Activated effector memory CD4-positive, alpha-beta T cell treated with Interleukin-2 at 50 U/mL for 16 hours (primary cell): ENCODE measurements around the gene MXRA8.
"Not testable (repeated sequence)": the region's sequence is repeated elsewhere in the genome, so short reads cannot be mapped to it uniquely, and the experiment has no call there.

Experiments used
- DNase-seq: peaks from one replicate; pipeline ENCODE4 v3.0.0-alpha.2; 2020

Gene MXRA8

DNA sequence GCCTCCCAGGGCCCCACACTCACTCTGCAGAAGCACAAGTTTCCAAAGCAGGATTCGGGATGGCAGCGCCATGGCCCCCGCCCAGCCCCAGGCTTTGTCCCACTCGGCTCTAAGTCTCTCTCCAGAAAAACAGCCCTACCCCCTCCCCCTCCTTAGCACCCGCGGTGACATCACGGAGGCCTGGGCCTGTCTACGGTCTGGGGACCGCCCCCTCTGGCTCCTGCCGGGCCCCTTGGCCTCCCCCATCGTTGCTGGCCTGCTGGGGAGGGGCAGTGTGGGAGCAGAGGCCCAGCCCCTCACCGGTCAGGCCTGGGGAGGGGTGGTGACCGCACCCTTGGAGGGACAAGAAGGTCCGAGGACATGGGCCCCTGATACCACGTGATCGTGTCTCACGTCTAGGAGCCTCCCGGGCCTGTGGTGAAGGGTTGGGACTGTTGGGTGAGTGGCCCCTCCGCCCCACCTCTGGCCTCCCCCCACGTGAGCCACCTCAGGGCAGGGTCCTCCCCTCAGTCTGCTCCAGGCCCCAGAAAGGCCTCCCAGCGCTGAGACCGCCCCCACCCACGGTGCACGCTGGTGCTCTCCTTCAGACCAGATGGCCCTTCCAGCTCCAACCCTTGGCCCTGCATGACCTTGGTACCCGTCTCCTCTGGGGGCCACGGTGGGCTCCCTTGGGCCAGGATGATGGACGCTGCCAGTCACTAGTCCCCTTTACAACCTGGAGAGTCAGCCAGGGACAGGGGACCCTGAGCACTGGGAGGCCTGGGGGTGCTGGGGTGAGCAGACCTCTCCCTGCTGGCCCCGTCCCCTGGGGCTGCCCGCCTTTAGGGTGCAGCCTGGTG lies at the start of gene MXRA8:
TSS of gene MXRA8 (minus strand) at position 123 of the 839 bp plus-strand sequence. CDS start at position 72, 51 bp downstream.
- no peak for DNase-seq

DNA sequence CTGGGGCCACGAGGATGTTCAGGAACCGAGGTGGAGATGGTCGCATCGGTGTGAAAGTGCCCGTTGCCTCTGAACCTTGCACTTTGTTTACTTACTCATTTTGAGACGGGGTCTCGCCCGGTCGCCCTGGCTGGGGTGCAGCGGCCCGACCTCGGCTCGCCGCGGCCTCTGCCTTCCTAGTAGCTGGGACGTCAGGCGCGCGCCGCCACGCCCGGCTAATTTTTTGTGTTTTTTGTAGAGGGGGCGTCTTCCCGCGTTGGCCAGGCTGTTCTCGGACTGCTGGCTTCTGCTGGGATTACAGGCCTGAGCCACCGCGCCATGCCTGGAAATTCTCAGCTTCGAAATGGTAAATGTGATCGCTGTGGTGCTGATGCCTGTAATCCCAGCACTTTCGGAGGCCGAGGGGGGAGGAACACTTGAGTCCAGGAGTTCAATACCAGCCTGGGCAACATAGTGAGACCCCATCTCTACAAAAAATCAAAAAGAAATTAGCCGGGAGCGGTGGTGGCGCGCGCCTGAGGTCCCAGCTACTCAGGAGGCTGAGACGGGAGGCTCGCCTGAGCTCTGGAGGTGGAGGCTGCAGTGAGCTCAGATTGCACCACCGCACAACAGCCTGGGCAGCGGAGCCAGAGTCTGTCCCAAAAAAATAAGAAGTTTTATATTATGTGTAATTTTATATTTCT lies 49.4 kb upstream of the MXRA8 start:
- no peak for DNase-seq

GRCh38 chr1:1406821-1407635 lies 48.7 kb upstream of the MXRA8 start, which contains the start of gene MRPL20:
TSS of gene MRPL20 (minus strand) at chr1:1407293. CDS start at chr1:1407217, 76 bp downstream.
- DNase-seq, result peak; percentile 95

GRCh38 chr1:1406101-1406820 lies 47.9 kb upstream of the MXRA8 start:
- DNase-seq, result no peak

- no peak for DNase-seq
Measured at GRCh38 chr1:1403653-1404052, 45.3 kb upstream of the MXRA8 start.

- not testable (repeated sequence) for DNase-seq
Measured at GRCh38 chr1:1402901-1403392, 44.6 kb upstream of the MXRA8 start.

GRCh38 chr1:1402072-1402900 lies 43.9 kb upstream of the MXRA8 start:
- DNase-seq, result no peak

DNA sequence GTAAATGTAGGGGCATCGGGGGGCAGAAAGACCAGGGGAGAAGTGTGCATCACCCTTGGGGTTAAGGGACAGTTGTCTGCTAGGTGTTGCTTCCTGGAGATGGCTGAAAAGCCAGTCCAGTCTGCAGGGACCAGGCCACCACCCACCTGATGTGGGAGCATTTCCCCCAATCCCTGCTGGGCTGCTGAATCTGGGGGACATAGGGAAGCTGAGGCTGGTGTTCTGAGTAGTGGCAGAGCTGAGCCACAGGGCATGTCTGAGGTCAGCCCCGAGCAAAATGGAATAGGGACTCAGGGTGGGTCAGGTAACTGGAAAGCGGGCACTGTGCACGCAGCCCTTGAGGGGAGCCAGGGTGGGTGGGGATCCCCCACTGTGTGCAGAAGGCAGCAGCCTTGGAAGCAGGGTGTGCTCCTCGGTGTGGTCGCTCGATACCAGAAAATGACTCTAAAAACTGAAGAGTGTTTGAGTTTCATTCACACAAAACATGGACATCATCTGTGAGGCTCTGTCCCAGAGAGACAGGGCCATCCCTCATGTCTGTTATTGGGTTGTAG lies 43.2 kb upstream of the MXRA8 start:
- no peak for DNase-seq

- DNase-seq, result no peak
Measured at GRCh38 chr1:1400576-1401456, 42.5 kb upstream of the MXRA8 start.

DNA sequence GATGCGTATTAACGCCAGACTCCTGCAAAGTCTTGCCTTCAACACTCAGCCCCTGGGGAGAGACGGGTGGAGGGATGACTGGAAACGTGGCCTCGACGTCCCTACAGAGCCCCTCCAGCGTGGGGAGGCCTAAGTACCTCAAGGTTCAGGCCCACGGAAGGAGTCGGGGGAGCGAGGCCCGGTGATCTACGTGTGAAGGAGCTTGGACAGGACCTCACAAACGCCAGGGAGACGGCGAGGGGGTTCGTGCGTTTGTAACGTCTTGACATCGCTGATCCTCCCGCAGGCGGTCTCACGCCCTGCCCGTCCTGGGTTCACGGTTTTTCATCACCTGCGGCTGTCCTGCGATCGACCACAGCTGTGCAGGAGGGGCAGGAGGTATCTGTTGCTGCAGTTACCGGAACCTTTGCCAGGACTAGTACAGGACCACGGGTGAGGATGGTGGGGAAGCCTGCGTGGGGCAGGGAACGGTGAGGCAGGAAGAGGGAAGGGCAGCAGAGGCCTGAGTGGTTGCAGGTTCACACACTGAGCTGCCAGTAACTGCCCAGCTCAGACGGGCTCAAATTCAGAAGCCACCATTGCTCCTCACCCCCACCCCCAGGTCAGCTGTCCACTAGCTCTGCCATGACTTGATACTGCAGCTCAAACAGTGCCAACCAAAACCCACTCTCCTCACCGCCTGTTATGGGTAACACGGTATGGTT lies 41.7 kb upstream of the MXRA8 start:
- no peak for DNase-seq

DNA sequence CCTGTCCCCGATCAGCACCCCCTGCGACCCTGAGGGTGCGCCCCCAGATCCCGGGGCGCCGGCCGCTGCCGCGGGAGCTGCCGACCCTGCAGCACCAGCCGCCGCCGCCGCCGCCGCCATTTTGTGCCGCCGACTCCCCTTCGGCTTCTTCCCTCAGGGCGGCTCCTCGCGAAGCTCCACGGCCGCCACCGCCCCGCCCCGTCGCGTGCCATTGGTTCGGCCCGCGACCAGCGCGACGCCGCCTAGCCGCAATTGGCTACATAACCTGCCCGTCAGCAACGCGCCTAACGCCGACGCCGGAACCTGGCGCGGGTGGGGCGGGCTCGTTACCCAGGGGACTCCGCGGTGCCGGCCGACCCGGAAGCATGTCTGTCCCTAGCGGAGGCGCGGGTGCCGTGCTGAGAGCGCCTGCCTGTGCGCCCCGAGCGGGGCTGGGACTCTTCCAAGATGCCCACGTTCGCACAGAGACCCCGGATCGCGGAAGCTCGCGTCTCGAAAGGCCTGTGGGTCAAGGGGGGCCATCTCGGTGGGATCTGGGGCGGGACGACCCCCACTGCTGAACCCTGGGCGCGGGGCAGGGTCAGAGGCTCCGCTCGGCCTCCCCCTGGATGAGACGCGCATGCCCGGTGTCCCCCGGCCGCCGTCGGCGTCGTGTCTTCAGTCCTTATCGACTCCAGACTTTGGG lies 41.0 kb upstream of the MXRA8 start, which contains the start of gene CCNL2:
TSS of gene CCNL2 (minus strand) at position 149 of the 685 bp plus-strand sequence. CDS start at position 120, 29 bp downstream.
- DNase-seq, result peak; percentile 99

- no peak for DNase-seq
Measured at GRCh38 chr1:1398677-1399186, 40.4 kb upstream of the MXRA8 start.

GRCh38 chr1:1397839-1398523 lies 39.6 kb upstream of the MXRA8 start:
- DNase-seq, result no peak

DNA sequence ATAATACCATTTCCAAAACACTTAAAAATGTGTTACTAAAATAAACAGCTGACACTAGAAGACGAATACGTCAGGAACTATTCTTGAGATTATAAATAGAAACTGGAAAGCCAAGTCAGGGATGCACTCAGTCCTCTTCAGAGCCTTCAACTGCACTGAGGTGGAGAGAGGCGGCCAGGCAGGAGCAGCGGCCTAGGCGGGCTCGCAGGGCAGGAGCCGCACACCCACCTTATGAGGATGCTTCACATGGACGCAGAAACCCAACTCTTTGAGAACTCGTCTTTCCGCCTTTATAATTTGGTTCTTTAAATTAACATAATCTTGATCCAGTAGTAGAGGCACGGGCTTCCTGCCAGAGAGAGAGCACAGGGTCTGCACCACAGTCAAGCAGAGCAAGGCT lies 36.8 kb upstream of the MXRA8 start:
- DNase-seq, result no peak

DNA sequence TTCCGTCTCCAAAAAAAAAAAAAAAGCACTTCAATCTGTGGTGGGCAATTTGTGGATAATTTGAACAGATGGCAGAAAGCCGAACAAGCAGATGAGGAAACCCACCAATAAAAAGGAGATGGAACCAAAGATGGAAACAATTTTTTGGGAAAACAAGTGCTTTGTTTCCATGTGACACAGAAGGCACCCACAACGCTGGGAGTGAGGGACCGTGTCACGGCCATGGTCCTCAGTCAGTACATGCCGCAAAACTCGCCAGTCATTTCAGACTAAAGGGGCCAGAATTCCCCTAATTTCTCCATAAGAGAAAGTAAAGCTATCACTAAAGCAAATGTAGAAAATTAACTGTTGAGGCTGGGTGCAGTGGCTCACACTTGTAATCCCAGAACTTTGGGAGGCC lies 35.8 kb upstream of the MXRA8 start:
- no peak for DNase-seq

DNA sequence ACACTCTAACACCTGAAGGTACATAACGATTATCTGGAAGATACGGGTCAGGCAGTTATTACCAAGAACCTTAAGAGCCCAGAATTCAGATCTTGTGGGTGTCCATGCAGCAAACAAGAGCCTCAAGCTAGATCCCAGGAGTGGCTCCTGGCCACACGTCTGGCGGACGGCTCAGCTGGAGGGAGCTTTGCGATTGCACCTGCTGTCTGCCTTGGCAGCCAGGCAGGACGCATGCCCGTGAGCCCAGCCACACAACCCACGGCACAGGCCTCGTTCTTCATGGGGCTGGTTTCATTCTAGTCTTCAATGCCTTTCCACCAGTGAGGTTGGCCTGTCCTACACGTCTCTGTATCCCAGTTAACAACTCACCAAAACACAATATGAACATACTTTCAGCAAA lies 35.1 kb upstream of the MXRA8 start:
- DNase-seq, result no peak

- no peak for DNase-seq
Measured at GRCh38 chr1:1393014-1393413, 34.7 kb upstream of the MXRA8 start.

GRCh38 chr1:1391225-1391624 lies 32.9 kb upstream of the MXRA8 start:
- no peak for DNase-seq
